HEK293 (cell line): ENCODE measurements around the gene QSER1.

ENCODE experiments used
- CTCF ChIA-PET: fragments of 350-600 bp; formaldehyde crosslinking; extraction: SDS; loops from one replicate; lab custom pipeline; 2021; ENCODE audit warnings: antibody characterized with exemption; lab: Yijun Ruan, JAX
- POLR2A ChIA-PET: fragments of 300-600 bp; formaldehyde crosslinking; extraction: SDS; loops from one replicate; lab custom pipeline; 2020; ENCODE audit warnings: antibody characterized with exemption, inconsistent platforms; lab: Yijun Ruan, JAX
- H3K27ac ChIP-seq: fragments of 200-500 bp; sonication (Bioruptor generic); 2 replicates; pipeline ENCODE4 v1.5.1; 2014; ENCODE audit warnings: low read depth, low read length, control low read depth, inconsistent platforms; ENCODE audit errors: extremely low read depth
- H3K36me3 ChIP-seq, 2 experiments: fragments of 200-500 bp in 1 of 2; sonication (Bioruptor generic) in 1 of 2; 1 replicate in 1 of 2; 2 replicates in 1 of 2; pipeline ENCODE4 v1.5.1; 2014 to 2017; ENCODE audit warnings: inconsistent platforms in 2 of 2, low read length in 2 of 2; ENCODE audit not compliant: control insufficient read depth in 2 of 2, insufficient read depth in 1 of 2
- H3K4me1 ChIP-seq: fragments of 200-500 bp; sonication (Bioruptor generic); 2 replicates; pipeline ENCODE4 v1.5.1; 2014; ENCODE audit warnings: mild to moderate bottlenecking, low read length, inconsistent platforms; ENCODE audit not compliant: control insufficient read depth, insufficient read depth
- H3K4me3 ChIP-seq: 2 replicates; pipeline ENCODE4 v1.5.1; 2011; ENCODE audit warnings: low read depth, mild to moderate bottlenecking, control low read depth, low read length, moderate library complexity
- H3K9me3 ChIP-seq: fragments of 200-500 bp; sonication (Bioruptor generic); 2 replicates; pipeline ENCODE4 v1.5.1; 2014; ENCODE audit warnings: low read depth, low read length, inconsistent platforms; ENCODE audit not compliant: control insufficient read depth, insufficient read depth
- ATF2 ChIP-seq: fragments of 450-650 bp; formaldehyde crosslinking; IDR thresholded peaks from 2 replicates; pipeline ENCODE4 v1.5.1; 2016; ENCODE audit warnings: missing biosample characterization, missing genetic modification characterization, low read depth
- GLI2 ChIP-seq: fragments of 450-650 bp; formaldehyde crosslinking; IDR thresholded peaks from 2 replicates; pipeline ENCODE4; 2017; ENCODE audit warnings: missing biosample characterization, missing genetic modification characterization, low read depth, borderline replicate concordance
- GLI4 ChIP-seq: fragments of 450-650 bp; formaldehyde crosslinking; IDR thresholded peaks from 2 replicates; pipeline ENCODE4 v1.5.1; 2016; ENCODE audit warnings: missing biosample characterization, missing genetic modification characterization
- KLF1 ChIP-seq: fragments of 450-650 bp; formaldehyde crosslinking; IDR thresholded peaks from 2 replicates; pipeline ENCODE4 v1.5.1; 2016; ENCODE audit warnings: missing biosample characterization, missing genetic modification characterization
- KLF7 ChIP-seq: fragments of 450-650 bp; formaldehyde crosslinking; IDR thresholded peaks from 2 replicates; pipeline ENCODE4 v1.5.1; 2016; ENCODE audit warnings: missing biosample characterization, missing genetic modification characterization, borderline replicate concordance
- OSR2 ChIP-seq: fragments of 450-650 bp; formaldehyde crosslinking; IDR thresholded peaks from 2 replicates; pipeline ENCODE4 v1.5.1; 2016; ENCODE audit warnings: missing biosample characterization, missing genetic modification characterization
- SETDB1 ChIP-seq: IDR thresholded peaks from one replicate; pipeline ENCODE4 v1.6.1; 2017; ENCODE audit warnings: mild to moderate bottlenecking, low read length, moderate library complexity, mixed read lengths; ENCODE audit not compliant: insufficient read length
- TRIM28 ChIP-seq: IDR thresholded peaks from 2 replicates; pipeline ENCODE4 v1.6.1; 2011; ENCODE audit warnings: low read length, control low read depth, borderline replicate concordance
- ZBTB1 ChIP-seq: fragments of 450-650 bp; formaldehyde crosslinking; IDR thresholded peaks from 2 replicates; pipeline ENCODE4 v1.5.1; 2016; ENCODE audit warnings: missing biosample characterization, missing genetic modification characterization
- ZBTB10 ChIP-seq: fragments of 450-650 bp; formaldehyde crosslinking; IDR thresholded peaks from 2 replicates; pipeline ENCODE4 v1.5.1; 2016; ENCODE audit warnings: missing biosample characterization, missing genetic modification characterization
- ZBTB17 ChIP-seq: fragments of 450-650 bp; formaldehyde crosslinking; IDR thresholded peaks from 2 replicates; pipeline ENCODE4 v1.5.1; 2016; ENCODE audit warnings: missing biosample characterization, missing genetic modification characterization
- ZBTB8A ChIP-seq: fragments of 450-650 bp; formaldehyde crosslinking; IDR thresholded peaks from 2 replicates; pipeline ENCODE4 v1.5.1; 2016; ENCODE audit warnings: missing biosample characterization, missing genetic modification characterization
- ZNF112 ChIP-seq: fragments of 450-650 bp; formaldehyde crosslinking; IDR thresholded peaks from 2 replicates; pipeline ENCODE4 v1.5.0; 2017; ENCODE audit warnings: missing biosample characterization, missing genetic modification characterization
- ZNF133 ChIP-seq: fragments of 450-650 bp; formaldehyde crosslinking; IDR thresholded peaks from 2 replicates; pipeline ENCODE4 v1.5.1; 2016; ENCODE audit warnings: missing biosample characterization, missing genetic modification characterization
- ZNF140 ChIP-seq: fragments of 450-650 bp; formaldehyde crosslinking; IDR thresholded peaks from 2 replicates; pipeline ENCODE4 v1.5.1; 2016; ENCODE audit warnings: missing biosample characterization, missing genetic modification characterization
- ZNF148 ChIP-seq: fragments of 450-650 bp; formaldehyde crosslinking; IDR thresholded peaks from 2 replicates; pipeline ENCODE4 v1.5.0; 2017; ENCODE audit warnings: missing biosample characterization, missing genetic modification characterization, borderline replicate concordance
- ZNF184 ChIP-seq: fragments of 450-650 bp; IDR thresholded peaks from 2 replicates; pipeline ENCODE4 v1.5.1; 2018; ENCODE audit warnings: missing biosample characterization, mild to moderate bottlenecking, missing genetic modification characterization
- ZNF202 ChIP-seq: fragments of 450-650 bp; formaldehyde crosslinking; IDR thresholded peaks from 2 replicates; pipeline ENCODE4 v1.5.1; 2016; ENCODE audit warnings: missing biosample characterization, missing genetic modification characterization, borderline replicate concordance
- ZNF223 ChIP-seq: fragments of 450-650 bp; formaldehyde crosslinking; IDR thresholded peaks from 2 replicates; pipeline ENCODE4 v1.5.1; 2016; ENCODE audit warnings: missing biosample characterization, missing genetic modification characterization
- ZNF248 ChIP-seq: fragments of 450-650 bp; formaldehyde crosslinking; IDR thresholded peaks from 2 replicates; pipeline ENCODE4 v1.5.1; 2017; ENCODE audit warnings: missing biosample characterization, missing genetic modification characterization
- ZNF302 ChIP-seq: fragments of 450-650 bp; formaldehyde crosslinking; IDR thresholded peaks from 2 replicates; pipeline ENCODE4 v1.5.1; 2016; ENCODE audit warnings: missing biosample characterization, missing genetic modification characterization, low read depth
- ZNF335 ChIP-seq: fragments of 450-650 bp; formaldehyde crosslinking; conservative IDR thresholded peaks from 2 replicates; pipeline ENCODE4 v1.5.1; 2016; ENCODE audit warnings: missing biosample characterization, missing genetic modification characterization
- ZNF366 ChIP-seq: fragments of 450-650 bp; formaldehyde crosslinking; conservative IDR thresholded peaks from 2 replicates; pipeline ENCODE4 v1.5.1; 2016; ENCODE audit warnings: missing biosample characterization, missing genetic modification characterization
- ZNF394 ChIP-seq: fragments of 450-650 bp; formaldehyde crosslinking; IDR thresholded peaks from 2 replicates; pipeline ENCODE4 v1.5.1; 2016; ENCODE audit warnings: missing biosample characterization, missing genetic modification characterization, mild to moderate bottlenecking, moderate library complexity, borderline replicate concordance
- ZNF548 ChIP-seq: fragments of 450-650 bp; formaldehyde crosslinking; IDR thresholded peaks from 2 replicates; pipeline ENCODE4 v1.5.1; 2016; ENCODE audit warnings: missing biosample characterization, missing genetic modification characterization
- ZNF549 ChIP-seq: fragments of 450-650 bp; IDR thresholded peaks from 2 replicates; pipeline ENCODE4 v1.5.1; 2018; ENCODE audit warnings: missing biosample characterization, missing genetic modification characterization, mild to moderate bottlenecking, inconsistent platforms, moderate library complexity
- ZNF561 ChIP-seq: fragments of 450-650 bp; IDR thresholded peaks from 2 replicates; pipeline ENCODE4 v1.5.1; 2018; ENCODE audit warnings: missing biosample characterization, missing genetic modification characterization, borderline replicate concordance
- ZNF571 ChIP-seq: fragments of 450-650 bp; formaldehyde crosslinking; IDR thresholded peaks from 2 replicates; pipeline ENCODE4 v1.5.0; 2017; ENCODE audit warnings: missing biosample characterization, missing genetic modification characterization
- ZNF623 ChIP-seq: fragments of 450-650 bp; formaldehyde crosslinking; IDR thresholded peaks from 2 replicates; pipeline ENCODE4 v1.5.1; 2016; ENCODE audit warnings: missing biosample characterization, missing genetic modification characterization
- ZSCAN18 ChIP-seq: fragments of 450-650 bp; formaldehyde crosslinking; IDR thresholded peaks from 2 replicates; pipeline ENCODE4 v1.5.1; 2016; ENCODE audit warnings: missing biosample characterization, missing genetic modification characterization

Gene QSER1

GRCh38 chr11:33001281-33001680, 108.7 kb downstream of the QSER1 start:
- no peak overlapping the region for H3K4me3 ChIP-seq
- no peaks in the 10 kb centered on the region for H3K4me1 ChIP-seq
- H3K36me3 ChIP-seq = no peaks in the 10 kb centered on the region
- ChIA-PET POLR2A (no interaction called here), CTCF (interaction anchor here (0.6 kb wide), 1 partner anchor 718 kb away, joined by 3 read pairs; no protein-coding TSS in a partner anchor)
- H3K27ac ChIP-seq = no peak overlapping the region
- H3K9me3 ChIP-seq = no peaks in the 10 kb centered on the region
- TF ChIP-seq GLI4 (tag by site-specific recombination) (no peak), ZNF549 (tag by site-specific recombination) (no peak), ZNF548 (tag by site-specific recombination) (no peak), ZBTB10 (no peak), ZNF112 (no peak), ZNF302 (tag by site-specific recombination) (no peak), TRIM28 (no peak), ZNF148 (no peak), OSR2 (tag by site-specific recombination) (no peak), ZNF184 (tag by site-specific recombination) (no peak), ZSCAN18 (tag by site-specific recombination) (no peak), ZBTB17 (no peak), ZBTB1 (tag by site-specific recombination) (no peak), ZNF394 (tag by site-specific recombination) (no peak), ZNF623 (tag by site-specific recombination) (no peak), ZNF202 (tag by site-specific recombination) (no peak), ZNF248 (no peak)
- TF ChIP-seq, all 188 proteins: peak for 0

GRCh38 chr11:33001751-33002542, 109.3 kb downstream of the QSER1 start:
- Histone ChIP-seq H3K36me3 (no peaks in the 10 kb centered on the region), H3K27ac (no peak overlapping the region), H3K4me3 (no peak overlapping the region), H3K4me1 (no peaks in the 10 kb centered on the region), H3K9me3 (no peaks in the 10 kb centered on the region)
- ChIA-PET POLR2A (no interaction called here), CTCF (interaction anchor here (0.6 kb wide), 2 partner anchors 17 to 719 kb away, joined by 3 read pairs; no protein-coding TSS in a partner anchor)
- TF ChIP-seq ATF2 (tag by site-specific recombination) = no peak
- no peak for TF ChIP-seq SETDB1
- no peak for TF ChIP-seq ZNF366 (tag by site-specific recombination)
- no peak for TF ChIP-seq ZNF571
- TF ChIP-seq GLI2 (tag by site-specific recombination) = no peak
- no peak for TF ChIP-seq KLF7
- TF ChIP-seq ZNF223 (tag by site-specific recombination) = no peak
- no peak for TF ChIP-seq ZNF133 (tag by site-specific recombination)
- TF ChIP-seq ZNF140 = no peak
- TF ChIP-seq ZNF561 (tag by site-specific recombination) = no peak
- no peak for TF ChIP-seq ZBTB8A (tag by site-specific recombination)
- no peak for TF ChIP-seq ZNF335 (tag by site-specific recombination)
- no peak for TF ChIP-seq KLF1 (tag by site-specific recombination)
